HG03342 (cell line): Measurements from ENCODE around the gene DOCK1.
"Not testable (repeated sequence)": the region's sequence is repeated elsewhere in the genome, so short reads cannot be mapped to it uniquely, and the experiment has no call there.

Source experiments
- ATAC-seq: cut with Tn5 transposase; IDR thresholded peaks from one replicate; pipeline ENCODE4 v1.9.1; 2021; ENCODE audit warnings: mild to moderate bottlenecking, moderate library complexity; ENCODE audit not compliant: unreplicated experiment

The DOCK1 gene

DNA sequence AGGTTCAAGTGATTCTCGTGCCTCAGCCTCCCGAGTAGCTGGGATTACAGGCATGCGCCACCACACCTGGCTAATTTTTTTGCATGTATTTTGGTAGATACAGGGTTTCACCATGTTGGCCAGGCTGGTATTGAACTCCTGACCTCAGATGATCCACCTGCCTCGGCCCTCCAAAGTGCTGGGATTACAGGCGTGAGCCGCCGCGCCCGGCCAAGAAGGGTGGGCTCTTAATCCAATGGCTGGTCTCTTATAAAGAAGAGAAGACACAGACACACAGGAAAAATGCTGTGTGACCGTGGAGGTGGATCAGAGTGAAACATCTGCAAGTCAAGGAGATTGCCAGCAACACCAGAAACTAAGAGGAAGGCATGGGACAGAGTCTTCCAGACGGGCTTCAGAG is 394.0 kb downstream of the DOCK1 start:
- not testable (repeated sequence) for ATAC-seq

- ATAC-seq, result no peak
These were observed 394.9 kb downstream of the DOCK1 start for GRCh38 chr10:127299956-127300689.

DNA sequence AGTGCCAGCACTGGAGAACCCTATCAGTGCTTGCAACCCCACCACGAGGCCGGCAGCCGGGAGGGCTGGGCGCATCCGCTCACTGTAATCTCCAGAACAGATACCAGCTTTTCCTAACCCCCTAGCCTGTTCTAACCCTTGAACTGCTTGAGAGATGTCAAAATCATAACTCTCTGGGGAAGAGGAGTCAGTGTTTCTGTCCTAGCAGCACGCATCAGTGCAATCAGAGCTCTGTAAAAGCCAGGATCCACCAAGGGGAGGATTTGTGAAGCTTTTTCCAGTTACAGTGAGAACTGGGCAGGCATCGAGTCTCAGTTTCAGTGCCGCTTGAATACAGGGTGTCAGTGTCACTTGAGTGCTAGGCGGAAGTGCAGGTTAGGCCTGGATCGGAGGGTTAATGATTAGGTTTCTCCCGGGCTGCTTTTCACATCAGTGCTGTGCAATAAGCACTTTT is 395.7 kb downstream of the DOCK1 start:
- ATAC-seq, result no peak

DNA sequence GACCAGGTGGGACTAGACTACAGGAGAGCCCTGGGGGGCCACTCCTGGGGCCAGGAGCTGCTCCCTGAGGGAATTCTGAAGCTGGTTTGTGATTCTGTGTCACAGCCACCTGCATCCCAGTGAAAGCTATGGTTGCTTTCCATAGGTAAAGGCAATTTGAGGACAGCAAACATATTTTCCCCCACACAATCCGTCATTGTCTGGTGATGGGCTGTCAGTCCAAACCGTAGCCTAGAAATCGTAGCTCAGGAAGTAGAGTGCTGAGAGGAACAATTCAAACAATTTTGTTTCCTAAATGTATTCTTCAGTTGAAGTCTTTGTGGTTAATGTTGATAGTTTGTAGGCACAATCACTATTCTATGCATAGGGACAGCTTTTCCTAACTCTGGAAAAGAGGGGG is 397.1 kb downstream of the DOCK1 start:
- ATAC-seq, result no peak

DNA sequence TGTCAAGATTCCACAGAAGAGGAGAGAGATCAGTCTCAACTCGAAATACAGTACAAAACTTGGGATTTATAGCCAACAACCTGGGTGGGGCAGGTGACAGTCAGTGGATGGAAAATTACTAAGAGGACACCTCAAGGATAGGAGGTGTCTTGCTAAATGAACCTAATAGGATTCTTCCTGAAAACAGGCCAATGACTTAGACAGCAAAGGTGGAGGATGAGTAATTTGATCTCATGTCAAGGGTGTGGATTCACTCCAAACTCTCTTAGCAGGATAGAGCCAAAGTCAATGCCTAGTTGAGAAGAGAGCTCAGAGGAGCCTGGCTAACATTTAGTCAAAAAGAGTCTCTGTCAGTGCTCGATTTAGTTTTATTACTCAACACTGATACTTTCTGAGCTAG is 397.9 kb downstream of the DOCK1 start:
- ATAC-seq, result no peak

GRCh38 chr10:127303746-127304145 is 398.5 kb downstream of the DOCK1 start:
- ATAC-seq, result no peak

GRCh38 chr10:127306479-127306878 is 401.3 kb downstream of the DOCK1 start:
- no peak for ATAC-seq

GRCh38 chr10:127307338-127307737 is 402.1 kb downstream of the DOCK1 start:
- ATAC-seq, result no peak

- ATAC-seq, result no peak
These were observed 402.8 kb downstream of the DOCK1 start for GRCh38 chr10:127308031-127308430.

DNA sequence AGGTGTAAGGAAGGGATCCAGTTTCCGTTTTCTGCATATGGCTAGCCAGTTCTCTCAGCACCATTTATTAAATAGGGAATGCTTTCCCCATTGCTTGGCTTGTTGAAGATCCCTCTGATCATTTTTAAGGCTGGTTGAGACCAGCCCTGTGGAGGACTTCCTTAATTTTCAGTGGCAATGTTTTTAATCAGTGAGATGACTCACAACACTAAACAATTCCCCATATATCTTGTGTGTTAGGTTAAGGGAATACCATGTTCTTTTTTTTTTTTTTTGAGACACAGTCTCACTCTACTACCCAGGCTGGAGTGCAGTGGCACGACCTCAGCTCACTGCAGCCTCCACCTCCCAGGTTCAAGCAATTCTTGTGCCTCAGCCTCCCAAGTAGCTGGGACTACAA is 404.4 kb downstream of the DOCK1 start:
- ATAC-seq, result not testable (repeated sequence)

- ATAC-seq, result no peak
These were observed 405.2 kb downstream of the DOCK1 start for GRCh38 chr10:127310430-127310829.

- no peak for ATAC-seq
These were observed 405.7 kb downstream of the DOCK1 start for GRCh38 chr10:127310923-127311322.

- no peak for ATAC-seq
These were observed 408.9 kb downstream of the DOCK1 start for GRCh38 chr10:127313996-127314700.

- no peak for ATAC-seq
These were observed 409.6 kb downstream of the DOCK1 start for GRCh38 chr10:127314797-127315196.

DNA sequence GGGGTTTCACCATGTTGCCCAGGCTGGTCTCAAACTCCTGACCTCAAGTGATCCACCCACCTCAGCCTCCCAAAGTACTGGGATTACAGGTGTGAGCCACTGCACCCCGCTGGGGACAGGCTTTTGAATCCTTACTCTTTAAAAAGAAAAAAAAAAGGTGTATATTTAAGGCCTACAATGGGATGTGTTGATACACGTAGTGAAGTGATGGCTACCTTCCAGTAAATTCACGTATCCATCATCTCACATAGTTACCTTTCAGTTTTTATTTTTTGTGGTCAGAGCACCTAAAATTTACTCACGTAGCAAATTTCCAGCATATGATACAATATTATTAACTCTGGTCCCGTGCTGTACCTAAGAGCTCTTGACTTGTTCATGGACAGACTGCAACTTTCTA is 410.7 kb downstream of the DOCK1 start:
- no peak for ATAC-seq

- no peak for ATAC-seq
These were observed 413.2 kb downstream of the DOCK1 start for GRCh38 chr10:127318396-127318795.

DNA sequence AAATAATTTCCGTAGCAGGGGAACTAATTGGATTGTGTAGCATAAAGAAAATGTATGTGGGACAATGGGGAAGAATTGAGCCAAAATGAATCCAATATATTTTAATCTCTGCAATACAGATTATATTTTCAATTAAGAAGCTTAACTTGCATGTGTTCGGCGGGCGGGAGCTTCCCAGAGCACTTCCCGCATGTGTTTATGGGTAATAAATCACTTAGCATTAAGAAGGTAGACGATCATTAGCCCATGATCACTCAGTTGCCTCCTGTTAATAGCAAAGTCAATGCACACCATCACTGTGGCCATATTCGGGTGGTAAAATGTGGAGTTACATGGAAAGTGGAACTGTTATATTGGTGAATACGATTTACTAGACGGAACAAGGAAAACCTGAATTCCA is 414.0 kb downstream of the DOCK1 start:
- ATAC-seq, result no peak

DNA sequence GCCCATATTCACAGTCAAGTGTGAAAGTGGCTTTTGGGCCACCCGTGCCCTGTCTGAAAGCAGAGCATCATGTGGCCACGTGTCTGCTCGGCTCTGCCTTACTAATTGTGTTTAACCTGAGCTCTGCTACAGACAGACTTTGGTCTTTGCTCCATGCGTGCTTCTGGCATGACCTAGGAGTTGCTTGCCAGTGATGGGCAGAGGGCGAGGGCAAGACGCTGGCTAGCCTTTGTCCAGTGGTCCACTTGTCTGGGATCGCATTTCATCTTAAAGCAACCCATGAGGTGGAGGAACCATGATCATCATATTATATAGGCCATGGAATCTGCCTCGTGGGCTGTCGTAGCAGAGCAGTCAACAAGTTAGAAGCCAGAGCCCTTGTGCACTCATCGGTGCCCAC is 414.5 kb downstream of the DOCK1 start:
- ATAC-seq, result no peak

- ATAC-seq, result no peak
These were observed 414.9 kb downstream of the DOCK1 start for GRCh38 chr10:127320176-127320575.

DNA sequence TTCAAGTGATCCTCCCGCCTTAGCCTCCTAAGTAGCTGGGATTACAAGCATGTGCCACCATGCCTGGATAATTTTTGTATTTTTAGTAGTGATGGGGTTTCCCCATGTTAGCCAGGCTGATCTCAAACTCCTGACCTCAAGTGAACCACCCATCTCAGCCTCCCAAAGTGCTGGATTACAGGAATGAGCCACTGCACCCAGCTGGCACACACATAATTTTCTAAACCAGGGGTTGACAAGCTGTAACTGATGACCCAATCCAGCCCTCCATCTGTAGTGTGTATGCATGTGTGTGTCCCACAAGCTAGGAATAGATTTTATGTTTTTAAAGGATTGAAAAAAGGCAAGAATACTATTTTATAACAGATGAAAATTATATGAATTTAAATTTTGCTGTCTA is 417.1 kb downstream of the DOCK1 start:
- ATAC-seq, result no peak

GRCh38 chr10:127325506-127325905 is 420.3 kb downstream of the DOCK1 start:
- no peak for ATAC-seq

DNA sequence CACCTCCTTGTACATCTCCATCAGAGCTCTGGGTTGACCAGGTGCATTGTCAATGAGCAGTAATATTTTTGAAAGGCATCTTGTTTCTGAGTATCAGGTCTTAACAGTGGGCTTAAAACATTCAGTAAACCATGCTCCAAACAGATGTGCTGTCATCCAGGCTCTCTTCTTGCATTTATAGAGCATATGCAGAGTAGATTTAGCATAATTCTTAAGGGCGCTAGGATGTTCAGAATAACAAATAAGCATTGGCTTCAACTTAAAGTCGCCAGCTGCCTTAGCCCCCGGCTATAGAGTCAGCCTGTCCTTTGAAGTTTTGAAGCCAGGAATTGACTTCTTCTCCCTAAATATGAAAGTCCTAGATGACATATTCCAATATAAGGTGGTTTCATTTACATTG is 421.7 kb downstream of the DOCK1 start:
- no peak for ATAC-seq
